RPMI8226 (cell line): ENCODE measurements around the gene SPON1.
"Not testable (repeated sequence)": the region's sequence is repeated elsewhere in the genome, so short reads cannot be mapped to it uniquely, and the experiment has no call there.

ENCODE experiments used
- DNase-seq: peaks from one replicate; pipeline ENCODE4 v3.0.0-alpha.2; 2015

Gene SPON1

DNA sequence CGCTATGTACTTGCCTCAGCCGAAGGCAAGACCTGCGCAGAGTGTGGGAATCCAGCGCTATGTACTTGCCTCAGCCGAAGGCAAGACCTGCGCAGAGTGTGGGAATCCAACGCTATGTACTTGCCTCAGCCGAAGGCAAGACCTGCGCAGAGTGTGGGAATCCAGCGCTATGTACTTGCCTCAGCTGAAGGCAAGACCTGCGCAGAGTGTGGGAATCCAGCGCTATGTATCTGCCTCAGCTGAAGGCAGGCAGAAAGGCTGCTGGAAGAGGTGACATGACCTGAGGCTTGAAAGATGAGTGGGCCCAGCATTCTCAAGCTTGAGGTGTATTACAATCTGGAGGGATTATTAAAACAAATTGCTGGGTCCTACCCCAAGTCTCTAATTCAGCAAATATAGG is 290.0 kb downstream of the SPON1 start:
- not testable (repeated sequence) for DNase-seq

- DNase-seq, result no peak
These were observed 290.9 kb downstream of the SPON1 start for GRCh38 chr11:14253421-14253820.

GRCh38 chr11:14253840-14254239 is 291.3 kb downstream of the SPON1 start:
- DNase-seq, result no peak

- no peak for DNase-seq
These were observed 292.2 kb downstream of the SPON1 start for GRCh38 chr11:14254533-14255237.

DNA sequence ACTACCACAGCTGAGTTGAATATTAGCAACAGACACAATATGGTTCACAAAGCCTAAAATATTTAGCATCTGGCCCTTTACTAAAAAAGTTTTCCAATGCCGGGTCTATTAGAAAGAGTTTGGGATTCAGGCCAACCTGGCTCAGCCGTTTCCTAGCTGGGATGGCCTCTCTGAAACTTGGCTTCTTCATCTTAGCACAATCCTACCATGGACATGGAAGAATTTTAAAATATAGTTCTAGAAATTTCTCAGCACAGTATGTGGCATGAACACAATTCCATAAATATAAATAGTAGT is 292.7 kb downstream of the SPON1 start:
- no peak for DNase-seq

DNA sequence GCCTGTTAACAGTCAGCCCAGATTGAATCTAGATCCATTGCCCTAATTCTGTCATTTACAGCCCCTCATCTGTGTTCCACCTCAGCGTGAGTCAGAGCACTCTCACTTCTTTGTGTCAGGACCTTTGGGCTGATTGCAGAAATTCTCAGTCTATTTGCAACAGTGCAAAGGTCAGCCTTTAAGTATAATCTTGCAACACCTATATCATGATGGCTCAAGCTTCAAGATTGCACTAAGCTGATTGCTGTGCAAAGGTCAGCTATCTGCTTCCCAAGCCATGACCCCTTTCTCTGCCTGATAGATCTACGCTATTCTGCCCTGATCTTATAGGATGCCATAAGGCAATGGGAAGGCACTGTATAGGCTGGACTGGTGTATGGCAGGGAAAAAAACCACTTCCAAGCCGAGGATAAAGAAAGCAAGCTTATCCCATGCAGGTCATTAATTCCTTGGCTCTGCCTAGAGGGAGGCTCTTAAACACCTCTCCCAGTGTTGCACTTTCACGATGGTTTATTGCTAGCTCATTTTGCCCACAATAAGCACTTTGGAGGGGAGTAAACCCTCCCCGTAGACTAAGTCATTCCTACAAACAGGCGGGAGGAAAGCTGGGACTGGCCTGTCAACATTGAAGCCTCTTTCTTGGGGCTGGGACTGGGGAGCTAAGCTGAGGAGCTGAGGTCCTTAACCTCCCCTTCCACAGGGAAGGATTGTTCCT is 295.9 kb downstream of the SPON1 start:
- no peak for DNase-seq

- DNase-seq, result no peak
These were observed 296.8 kb downstream of the SPON1 start for GRCh38 chr11:14259186-14259784.

GRCh38 chr11:14259878-14260277 is 297.4 kb downstream of the SPON1 start:
- DNase-seq, result no peak

DNA sequence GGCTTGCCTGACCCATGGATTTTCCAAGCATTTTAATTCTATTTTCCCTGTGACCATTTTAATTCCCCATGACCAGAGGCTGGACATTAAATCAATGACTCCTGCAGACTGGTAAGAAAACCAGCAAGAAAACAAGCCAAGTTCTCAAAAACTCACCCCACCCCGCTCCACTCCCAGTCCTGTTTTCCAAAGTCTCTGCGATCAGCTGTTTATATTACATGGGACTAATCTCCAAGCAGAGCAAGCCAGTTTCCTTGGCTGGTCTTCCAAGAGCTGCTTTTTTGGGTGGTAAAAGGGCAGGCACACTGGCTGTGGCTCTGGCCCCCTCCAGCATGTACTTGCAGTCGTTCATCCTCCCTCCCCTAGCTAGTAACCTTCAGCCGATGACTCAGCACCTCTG is 298.5 kb downstream of the SPON1 start:
- DNase-seq, result no peak

GRCh38 chr11:14262271-14262846 is 299.8 kb downstream of the SPON1 start:
- DNase-seq, result no peak

DNA sequence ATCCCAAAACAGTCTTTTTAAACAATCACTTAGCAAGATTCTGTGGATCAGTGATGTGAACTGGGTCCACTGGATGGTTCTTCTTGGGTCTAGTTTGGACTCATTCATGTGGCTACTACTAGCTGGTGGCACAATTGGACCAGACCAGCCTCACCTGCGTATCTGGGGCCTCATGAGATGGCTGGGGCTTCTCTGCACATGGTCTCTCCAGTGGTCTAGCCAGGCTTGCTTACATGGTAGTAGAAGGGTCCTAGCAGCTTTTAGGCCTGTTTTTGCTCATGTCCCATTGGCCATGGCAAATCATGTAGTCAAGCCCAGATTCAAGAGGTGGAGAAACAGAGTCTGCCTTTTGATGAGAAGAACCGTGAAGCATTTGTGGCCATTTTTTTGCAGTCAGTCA is 302.4 kb downstream of the SPON1 start:
- DNase-seq, result no peak

DNA sequence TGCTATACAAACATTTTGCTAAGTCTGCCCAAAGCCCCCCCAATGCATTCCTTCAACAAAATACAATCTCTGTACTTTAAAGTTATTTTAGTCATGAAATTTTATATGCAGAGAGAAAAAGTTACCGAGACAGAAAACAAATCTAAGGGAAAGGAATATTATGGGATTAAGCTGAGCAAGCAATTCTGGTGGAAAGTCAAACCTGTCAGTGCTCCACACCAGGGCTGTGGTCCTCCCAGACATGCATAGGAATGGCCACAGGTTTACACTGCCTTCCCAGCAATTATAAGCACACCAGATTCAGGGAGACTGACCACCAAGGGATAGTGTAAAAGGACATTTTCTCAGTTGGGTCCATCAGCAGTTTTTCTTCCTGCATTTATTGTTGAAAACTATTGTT is 304.1 kb downstream of the SPON1 start:
- DNase-seq, result no peak

- DNase-seq, result no peak
These were observed 305.5 kb downstream of the SPON1 start for GRCh38 chr11:14267861-14268635.

GRCh38 chr11:14269692-14270573 is 307.4 kb downstream of the SPON1 start:
- DNase-seq, result no peak

GRCh38 chr11:14270690-14271542 is 308.4 kb downstream of the SPON1 start:
- DNase-seq, result no peak

GRCh38 chr11:14273895-14274294 is 311.4 kb downstream of the SPON1 start:
- no peak for DNase-seq

DNA sequence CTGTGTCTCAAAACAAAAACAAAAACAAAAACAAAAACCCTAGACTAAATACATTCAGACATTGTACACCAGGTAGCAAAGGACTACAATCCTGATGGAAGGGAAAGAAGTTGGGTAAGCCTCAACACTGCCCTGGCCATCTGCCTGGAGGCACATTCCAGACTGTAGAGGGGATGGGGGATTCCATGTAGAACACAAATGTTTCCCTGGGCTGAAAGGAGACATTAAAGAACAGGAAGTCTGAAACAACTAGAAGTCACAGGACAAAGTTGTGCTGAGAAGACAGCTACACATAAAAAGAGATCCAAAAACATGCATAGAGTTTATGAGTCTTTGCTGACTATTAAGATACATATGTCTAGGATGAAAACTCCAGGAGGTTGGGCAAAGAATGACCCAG is 312.6 kb downstream of the SPON1 start:
- no peak for DNase-seq

GRCh38 chr11:14278869-14279268 is 316.3 kb downstream of the SPON1 start:
- not testable (repeated sequence) for DNase-seq

- no peak for DNase-seq
These were observed 325.8 kb downstream of the SPON1 start for GRCh38 chr11:14288189-14288935.

GRCh38 chr11:14290422-14290821 is 327.9 kb downstream of the SPON1 start:
- DNase-seq, result no peak
